GM19395 (cell line): ENCODE results near the gene TRIM24.
A peak's percentile ranks its signal among the peaks of the same experiment; 100 is the strongest.

Experiments
- ATAC-seq: cut with Tn5 transposase; IDR thresholded peaks from one replicate; pipeline ENCODE4 v1.9.1; 2021; ENCODE audit warnings: mild to moderate bottlenecking, moderate library complexity; ENCODE audit not compliant: unreplicated experiment

The TRIM24 gene

DNA sequence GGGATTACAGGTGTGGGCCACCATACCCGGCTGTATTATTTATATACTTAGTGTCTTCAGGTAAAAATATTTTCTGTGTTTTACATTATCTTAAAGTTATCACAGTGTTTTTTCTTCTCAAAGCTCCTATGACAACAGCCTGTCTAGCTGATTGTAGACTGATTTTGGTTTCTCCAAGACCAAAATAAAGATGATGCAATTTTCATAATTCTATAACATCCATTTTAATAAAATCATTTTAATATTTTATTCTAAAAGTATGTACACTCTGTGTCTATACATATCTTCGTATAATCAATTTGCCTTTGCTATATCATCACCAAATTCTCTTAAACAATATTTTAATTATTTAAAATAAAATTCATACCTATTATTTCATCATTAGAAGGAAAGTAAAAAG lies 108.6 kb downstream of the TRIM24 start:
- no peak for ATAC-seq

DNA sequence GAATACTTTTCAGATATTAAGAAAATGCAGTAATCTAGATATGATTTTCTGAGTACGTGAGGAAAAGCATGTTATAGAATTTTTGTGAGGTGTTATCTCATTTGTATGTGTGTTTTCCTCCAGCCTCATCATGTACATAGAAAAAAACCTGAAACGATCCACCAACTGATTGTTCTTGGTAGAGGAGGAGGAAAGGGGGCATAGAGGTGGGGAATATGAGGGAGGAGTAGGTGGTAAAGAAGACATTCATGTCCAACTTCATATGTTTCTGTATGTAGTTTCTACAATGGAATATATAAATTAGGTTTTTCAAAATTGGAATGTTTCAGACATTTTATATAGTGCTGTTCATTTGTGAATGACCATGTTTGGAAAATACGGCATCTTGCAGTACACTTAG lies 109.4 kb downstream of the TRIM24 start:
- ATAC-seq, result no peak

DNA sequence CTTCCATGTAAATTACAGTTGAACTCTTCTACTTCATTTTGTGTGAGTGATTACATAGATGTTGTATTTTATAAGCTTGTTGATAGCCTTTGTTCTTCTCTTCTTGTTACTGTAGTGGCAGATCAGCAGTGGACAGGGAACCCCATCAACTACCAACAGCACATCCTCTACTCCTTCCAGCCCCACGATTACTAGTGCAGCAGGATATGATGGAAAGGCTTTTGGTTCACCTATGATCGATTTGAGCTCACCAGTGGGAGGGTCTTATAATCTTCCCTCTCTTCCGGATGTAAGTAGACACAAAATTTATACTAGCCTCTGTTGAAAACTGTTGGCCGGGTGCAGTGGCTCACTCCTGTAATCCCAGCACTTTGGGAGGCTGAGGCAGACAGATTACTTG lies 110.7 kb downstream of the TRIM24 start:
- ATAC-seq, result no peak

DNA sequence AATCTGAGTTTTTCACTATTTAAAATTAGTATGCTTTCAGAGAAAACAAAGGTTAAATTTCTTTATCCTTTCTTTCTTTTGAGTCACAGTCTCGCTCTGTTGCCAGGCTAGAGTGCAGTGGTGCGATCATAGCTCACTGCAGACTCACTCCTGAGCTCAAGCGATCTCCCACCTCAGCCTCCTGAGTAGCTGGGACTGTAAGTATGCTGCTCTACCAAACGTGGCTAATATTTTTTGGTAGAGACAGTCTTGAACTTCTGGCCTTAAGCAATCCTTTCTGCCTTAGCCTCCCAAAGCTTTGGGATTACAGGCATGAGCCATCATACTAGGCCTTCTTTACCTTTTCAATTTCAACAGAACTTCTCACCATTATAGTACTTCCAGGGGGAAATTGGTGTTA lies 113.7 kb downstream of the TRIM24 start:
- ATAC-seq, result no peak

DNA sequence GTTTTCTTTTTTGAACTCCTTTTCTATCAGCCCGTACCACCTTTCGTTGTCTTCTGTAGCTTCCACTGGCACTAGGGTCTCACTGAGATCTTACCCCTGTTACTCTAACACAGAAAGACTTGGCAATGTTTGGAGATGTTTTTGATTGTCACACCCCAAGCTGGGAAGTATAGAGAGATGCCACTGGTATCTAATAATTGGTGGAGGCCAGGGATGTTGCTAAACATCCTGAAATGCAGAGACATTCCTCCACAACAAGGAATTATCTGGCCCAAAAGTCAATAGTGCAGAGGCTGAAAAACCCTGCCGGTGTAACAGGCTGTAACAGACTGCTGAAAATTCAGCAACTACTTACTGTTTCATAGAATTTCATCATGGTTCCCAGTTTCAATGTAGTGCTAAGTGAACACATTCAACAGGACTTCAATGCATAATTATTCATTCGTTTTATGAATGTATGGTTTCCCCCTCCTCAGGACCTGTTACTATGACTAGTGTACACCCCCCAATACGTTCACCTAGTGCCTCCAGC lies 115.9 kb downstream of the TRIM24 start:
- no peak for ATAC-seq

DNA sequence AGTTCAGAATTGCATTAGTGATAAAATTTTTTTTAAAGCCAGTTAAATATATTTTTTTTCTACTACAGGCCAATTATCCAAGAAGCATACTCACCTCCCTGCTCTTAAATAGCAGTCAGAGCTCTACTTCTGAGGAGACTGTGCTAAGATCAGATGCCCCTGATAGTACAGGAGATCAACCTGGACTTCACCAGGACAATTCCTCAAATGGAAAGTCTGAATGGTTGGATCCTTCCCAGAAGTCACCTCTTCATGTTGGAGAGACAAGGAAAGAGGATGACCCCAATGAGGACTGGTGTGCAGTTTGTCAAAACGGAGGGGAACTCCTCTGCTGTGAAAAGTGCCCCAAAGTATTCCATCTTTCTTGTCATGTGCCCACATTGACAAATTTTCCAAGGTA lies 119.1 kb downstream of the TRIM24 start:
- no peak for ATAC-seq

DNA sequence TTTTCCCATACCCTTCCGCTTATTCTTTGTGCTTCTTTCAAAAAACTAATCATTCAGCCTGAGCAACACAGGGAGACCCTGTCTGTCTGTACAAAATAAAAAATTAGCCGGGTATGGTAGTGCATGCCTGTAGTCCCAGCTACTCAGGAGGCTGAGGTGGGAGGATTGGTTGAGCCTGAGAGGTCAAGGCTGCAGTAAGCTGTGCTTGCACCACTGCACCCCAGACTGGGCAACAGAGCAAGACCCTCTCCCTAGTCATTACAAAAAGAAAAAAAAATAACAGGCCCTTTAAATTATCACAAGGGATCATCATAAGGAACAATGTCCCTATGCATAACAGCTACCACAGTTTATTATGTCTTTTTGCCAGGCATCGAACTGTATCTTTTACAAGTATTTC lies 119.6 kb downstream of the TRIM24 start:
- ATAC-seq, result no peak

DNA sequence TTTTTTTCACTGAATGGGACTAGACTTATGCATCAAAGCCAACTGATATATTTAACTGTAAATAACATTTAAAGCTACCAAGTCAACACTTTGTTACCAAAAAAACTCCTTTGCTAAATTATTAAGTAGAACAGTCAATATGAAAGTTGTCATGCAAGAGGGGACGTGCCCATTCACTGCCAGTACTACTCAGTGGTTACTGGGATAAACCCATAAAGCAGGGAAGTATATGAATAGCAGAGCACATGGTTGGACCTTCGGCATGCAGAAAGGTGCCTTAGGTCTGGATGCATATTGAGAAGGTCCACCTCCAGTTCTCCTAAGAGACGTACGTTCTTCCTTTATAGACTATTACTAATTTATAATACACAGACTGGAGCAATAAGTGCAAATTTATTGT lies 121.0 kb downstream of the TRIM24 start:
- ATAC-seq, result no peak

DNA sequence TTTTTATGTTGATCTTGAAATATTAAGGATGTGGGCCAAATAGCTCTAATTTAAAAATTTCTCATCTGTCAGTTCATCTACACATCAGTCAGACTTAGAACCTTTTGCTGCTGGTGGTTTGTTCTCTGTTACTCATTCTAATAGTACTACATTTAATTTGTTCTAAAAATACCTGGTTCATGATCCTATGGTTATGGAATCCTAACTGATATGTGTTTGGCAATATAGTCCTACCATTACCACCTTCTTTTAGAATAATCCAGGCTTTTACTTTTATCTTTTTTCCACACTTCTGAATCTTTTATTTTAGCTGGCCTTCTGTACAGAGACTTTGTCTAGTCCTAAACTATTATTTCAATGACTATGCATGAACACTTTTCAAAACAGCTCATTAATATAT lies 124.2 kb downstream of the TRIM24 start:
- no peak for ATAC-seq

DNA sequence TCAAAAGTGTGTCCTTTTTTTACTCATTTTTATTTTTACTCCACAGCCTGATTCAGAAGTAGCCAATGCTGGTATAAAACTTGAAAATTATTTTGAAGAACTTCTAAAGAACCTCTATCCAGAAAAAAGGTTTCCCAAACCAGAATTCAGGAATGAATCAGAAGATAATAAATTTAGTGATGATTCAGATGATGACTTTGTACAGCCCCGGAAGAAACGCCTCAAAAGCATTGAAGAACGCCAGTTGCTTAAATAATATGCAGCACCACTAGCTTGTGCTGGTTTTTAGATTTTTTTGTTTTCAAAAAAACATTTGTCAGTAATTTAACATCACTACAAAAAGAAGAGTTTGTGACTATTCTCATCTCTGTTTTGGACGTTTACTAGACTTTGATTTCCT lies 124.6 kb downstream of the TRIM24 start:
- ATAC-seq, result no peak

DNA sequence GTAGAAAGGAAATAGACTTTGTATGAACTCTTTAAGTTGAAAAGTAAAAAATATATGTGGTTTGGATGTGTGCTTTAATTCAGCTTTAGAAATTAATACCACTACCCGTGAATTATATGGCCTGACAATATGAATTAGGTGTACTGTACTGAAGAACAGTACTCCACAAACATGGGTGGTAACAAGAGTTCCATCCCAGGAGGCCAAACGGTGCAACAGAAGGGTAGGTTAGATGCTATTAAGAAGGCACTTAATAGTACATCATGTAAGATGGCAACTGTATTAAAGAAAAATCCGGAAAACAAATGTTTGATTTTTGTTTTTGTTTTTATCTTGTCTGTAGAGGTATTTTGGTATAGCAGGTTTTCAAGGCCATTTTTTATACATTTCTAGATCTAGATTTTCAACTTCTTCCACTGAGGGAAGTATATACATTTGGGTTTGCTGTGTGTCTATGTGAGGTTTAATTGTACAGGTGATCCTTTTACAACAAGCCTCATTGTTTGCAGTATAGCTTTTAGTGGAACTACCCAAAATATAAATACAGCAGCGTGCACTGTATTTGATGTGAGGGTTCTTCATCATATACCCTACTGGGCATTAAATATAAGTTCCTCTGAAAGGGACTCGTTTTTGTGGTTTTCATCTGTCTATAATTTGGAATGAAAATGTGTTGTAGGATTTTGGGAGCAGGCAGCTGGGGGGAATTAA lies 125.4 kb downstream of the TRIM24 start:
- ATAC-seq, result no peak

DNA sequence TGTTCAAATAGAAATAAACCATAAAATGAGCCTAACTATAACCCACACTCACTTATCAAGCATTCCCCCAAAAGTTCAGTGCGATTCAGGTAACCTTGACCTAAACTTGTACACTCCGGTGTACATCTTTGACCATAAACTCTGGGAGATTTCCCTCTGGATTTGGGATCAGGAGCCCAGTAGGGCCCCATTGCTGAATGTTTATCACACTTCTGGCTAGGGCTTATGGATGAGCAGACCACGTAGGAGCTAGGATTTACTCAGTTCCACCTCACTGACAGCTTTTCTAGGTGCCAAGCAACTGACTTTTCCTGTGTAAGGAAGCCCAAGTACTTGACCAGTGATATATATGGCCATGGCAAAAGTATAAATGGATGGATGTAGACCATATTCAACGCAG lies 127.4 kb downstream of the TRIM24 start:
- no peak for ATAC-seq

DNA sequence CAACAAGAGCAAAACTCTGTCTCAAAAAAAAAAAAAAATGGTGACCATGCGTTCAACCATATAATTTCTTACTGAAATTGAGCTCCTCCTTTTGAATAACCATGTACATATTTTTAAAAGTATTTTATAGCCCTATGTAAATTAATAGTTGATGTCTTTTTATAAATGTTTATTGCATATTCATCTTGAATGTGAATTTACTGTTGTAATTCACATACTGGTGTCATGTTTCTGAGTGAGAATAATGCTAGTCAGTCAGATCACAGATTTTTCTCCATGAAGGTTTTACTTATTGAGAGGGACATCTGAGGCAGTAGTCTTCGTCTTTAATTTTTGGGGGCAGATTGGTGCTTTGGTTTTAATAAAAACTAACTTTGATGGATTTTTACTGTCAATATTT lies 128.9 kb downstream of the TRIM24 start:
- ATAC-seq, result no peak

DNA sequence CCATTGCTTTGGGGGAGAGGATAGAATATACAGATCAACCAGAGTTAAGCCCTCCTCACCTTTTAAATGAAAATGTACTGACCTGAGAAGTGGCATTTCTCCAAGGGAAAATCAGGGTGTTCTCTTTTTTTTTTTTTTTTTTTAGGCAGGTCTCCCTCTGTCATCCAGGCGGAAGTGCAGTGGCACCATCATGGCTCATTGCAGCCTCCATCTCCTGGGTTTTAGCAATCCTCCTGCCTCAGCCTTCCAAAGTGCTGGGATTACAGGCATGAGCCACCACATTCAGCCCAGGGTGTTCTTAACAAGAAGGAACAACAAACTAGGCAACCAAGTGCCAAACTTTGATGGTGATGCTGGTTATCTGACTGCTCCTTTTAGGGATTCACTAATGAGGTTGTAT lies 130.1 kb downstream of the TRIM24 start:
- no peak for ATAC-seq

DNA sequence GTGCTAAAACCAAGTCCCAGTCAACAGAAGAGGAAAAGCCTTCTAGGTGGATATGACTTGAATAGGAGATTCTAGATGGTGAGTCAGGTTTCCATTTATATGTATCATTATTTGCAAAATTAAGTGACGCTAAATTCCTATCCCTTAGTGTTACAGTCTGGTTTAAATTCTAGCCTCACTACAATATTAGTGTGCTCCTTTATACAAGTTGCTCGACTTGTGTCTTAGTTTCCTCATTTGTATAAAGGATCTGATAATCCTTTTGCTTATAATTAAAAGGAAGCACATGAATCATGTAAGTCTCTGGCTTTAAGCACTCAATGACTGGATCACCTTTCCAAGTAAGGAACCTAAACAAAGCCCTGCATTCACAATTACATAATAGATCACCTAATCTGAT lies 135.4 kb downstream of the TRIM24 start:
- ATAC-seq, result no peak

DNA sequence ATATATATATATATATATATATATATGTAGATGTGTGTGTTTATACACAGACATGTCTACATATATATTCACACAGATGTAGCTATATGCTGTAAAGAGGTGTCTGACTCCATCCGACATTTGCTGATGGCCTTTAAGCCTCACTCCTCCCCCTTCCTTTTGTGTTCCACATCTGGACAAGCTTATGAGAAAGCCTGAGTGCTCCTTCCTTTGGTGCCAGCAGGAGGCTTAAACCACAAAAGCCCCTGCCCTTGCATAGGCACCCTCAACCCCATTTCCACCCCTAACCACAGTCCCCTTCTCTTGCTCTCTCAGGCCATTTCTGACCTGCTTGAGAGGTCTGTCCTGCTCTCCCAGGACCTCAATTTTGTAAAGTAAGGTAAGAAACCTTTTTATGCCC lies 142.4 kb downstream of the TRIM24 start:
- ATAC-seq, result no peak

DNA sequence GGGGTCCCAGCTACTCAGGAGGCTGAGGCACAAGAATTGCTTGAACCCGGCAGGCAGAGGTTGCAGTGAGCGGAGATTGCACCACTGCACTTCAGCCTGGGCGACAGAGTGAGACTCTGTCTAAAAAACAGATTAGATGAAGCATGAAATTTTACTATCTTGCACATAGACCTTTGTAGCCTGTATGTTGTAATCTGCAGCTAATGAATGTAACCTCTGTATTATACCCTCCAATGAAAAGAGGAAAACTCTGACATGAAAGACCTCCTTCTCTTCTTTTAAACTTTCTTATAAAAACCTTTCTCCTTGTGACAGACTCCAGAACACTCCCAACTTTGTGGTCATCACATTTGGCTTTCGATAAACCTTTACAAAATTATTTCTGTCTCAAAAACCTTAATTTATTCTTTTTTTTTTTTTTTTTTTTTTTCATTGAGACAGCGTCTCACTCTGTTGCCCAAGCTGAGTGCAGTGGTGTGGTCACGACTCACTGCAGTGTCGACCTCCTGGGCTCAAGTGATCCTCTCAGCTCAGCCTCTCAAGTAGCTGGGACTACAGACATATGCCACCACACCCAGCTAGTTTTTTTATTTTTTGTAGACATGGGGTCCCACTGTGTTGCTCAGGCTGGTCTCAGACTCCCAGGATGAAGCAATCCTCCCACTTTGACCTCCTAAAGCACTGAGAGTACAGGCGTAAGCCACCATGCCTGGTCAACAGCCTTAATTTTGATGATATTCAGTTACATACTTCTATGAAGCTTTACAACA lies 143.7 kb downstream of the TRIM24 start:
- no peak for ATAC-seq

DNA sequence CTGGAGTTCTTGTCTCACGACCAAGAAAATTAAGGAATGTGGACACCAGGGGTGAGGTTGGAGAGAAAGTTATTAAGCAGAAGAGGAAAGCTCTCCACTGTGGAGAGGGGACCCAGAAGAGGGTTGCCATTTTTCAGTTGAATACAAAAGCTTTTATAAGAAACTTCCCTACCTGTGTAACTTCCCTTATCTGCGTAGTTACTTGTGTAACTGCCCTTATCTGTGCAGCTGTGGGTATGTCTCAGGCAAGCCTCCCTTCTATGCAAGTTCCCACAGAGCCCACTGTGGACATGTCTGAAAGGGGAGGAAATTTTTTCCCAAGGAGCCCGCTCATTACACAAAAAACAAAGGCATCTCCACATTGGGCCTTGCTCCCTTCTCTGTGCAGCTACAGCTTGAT lies 146.2 kb downstream of the TRIM24 start:
- ATAC-seq, result no peak

DNA sequence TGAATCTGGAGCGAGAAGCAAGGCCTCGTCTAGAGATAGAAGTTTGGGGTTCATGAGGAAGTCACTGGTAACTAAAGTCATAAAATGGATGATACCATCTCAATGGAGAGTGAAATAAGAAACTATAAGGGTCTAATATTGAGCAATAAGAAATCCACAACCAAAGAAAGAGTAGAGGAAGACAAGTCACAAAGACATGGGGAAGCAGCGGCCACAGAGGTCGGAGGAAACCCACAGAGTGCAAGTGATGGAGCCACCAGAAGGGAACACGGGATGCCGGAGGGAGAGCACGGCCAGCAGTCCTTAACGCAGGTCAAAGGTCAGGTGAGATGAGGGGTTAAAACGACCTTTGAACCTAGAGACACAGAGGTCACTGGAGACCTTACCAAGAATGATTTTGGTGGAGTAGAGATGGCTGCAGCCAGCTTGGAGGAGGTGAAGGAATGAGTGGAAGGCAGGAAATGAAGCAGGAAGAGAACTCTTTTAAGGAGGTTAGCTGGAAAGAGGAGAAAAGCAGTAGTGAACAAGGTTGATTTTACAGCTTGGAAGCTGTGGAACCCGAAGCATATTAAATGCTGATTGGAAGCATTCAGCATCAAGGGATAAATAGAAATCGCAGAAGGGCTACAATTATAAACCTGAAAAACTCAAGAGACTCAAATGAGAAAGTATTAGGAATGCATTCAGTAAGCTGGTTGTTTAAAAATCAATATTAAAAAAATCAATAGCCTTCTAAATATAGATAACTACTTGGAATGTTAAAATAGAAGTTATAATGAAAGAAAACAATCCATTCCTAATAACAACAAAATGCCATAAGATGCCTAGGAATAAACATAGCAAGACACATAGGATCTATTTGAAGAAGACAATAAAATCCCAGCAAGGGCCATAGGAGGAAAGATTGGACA lies 147.4 kb downstream of the TRIM24 start:
- no peak for ATAC-seq

DNA sequence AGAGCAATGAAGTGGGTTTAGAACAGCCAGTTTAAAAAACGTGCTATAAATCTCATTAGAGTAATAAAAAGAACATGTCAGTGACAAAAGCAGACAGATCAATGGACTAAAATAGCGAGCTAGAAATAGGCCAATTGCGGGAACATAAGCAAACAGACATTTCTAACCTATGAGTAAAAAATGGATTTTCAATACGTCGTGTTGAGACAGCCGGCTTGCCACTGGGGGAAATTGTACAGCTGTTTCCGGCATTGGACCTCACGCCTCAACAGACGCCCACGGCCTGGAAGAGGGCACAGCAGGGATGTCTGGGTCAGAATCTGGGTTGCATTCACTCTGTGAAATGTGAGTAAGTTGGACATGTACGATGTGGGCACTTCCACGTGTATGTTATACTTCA lies 148.2 kb downstream of the TRIM24 start:
- peak; percentile 62 for ATAC-seq

DNA sequence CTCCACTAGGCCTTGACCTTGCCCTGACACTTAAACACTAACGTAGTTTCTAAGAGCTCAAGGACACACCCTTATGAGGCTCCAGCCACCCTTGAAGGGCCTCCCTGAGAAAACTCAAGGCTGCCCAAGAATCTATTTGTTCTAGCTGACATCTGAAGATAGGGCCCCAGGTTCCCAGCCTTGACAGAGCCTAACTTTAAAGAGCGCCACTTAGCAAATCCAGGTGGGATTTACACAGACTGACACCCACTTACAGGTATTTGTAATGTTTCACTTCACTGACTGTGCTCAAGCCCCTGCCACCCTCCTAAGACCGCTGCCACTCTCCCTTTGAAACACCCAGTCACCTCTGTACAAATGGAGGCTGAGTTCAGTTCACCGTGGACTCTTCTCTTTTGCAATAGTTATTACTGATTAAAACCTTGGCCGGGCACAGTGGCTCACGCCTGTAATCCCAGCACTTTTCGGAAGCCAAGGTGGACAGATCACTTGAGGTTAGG lies 150.7 kb downstream of the TRIM24 start:
- no peak for ATAC-seq
